ENCODE data around the gene CLSTN2.

The CLSTN2 gene

DNA sequence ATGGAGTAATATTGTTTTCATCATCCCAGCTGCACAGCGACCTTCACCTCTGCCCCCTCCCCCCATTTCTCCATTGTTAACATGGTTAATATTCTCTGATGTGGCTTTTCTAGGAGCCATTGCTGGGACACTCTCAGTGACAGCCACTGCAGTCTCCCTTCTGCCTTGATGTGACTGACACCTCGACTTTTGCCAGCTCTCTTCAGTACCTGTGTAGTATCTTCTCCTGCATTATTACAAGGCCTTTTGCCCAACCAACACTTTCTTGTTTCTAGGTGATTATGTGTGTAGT lies 179.8 kb downstream of the CLSTN2 start:
- TF ChIP-seq, protein P1, sequence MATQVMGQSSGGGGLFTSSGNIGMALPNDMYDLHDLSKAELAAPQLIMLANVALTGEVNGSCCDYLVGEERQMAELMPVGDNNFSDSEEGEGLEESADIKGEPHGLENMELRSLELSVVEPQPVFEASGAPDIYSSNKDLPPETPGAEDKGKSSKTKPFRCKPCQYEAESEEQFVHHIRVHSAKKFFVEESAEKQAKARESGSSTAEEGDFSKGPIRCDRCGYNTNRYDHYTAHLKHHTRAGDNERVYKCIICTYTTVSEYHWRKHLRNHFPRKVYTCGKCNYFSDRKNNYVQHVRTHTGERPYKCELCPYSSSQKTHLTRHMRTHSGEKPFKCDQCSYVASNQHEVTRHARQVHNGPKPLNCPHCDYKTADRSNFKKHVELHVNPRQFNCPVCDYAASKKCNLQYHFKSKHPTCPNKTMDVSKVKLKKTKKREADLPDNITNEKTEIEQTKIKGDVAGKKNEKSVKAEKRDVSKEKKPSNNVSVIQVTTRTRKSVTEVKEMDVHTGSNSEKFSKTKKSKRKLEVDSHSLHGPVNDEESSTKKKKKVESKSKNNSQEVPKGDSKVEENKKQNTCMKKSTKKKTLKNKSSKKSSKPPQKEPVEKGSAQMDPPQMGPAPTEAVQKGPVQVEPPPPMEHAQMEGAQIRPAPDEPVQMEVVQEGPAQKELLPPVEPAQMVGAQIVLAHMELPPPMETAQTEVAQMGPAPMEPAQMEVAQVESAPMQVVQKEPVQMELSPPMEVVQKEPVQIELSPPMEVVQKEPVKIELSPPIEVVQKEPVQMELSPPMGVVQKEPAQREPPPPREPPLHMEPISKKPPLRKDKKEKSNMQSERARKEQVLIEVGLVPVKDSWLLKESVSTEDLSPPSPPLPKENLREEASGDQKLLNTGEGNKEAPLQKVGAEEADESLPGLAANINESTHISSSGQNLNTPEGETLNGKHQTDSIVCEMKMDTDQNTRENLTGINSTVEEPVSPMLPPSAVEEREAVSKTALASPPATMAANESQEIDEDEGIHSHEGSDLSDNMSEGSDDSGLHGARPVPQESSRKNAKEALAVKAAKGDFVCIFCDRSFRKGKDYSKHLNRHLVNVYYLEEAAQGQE (IDR thresholded peaks at IDR 0.05; ENCODE audit: insufficient read depth in 1 of 2, low read depth in 2 of 2, low read length in 2 of 2): no peak
- TF ChIP-seq TAF1 (IDR thresholded peaks at IDR 0.05; ENCODE audit: borderline replicate concordance, insufficient read depth, low read length): no peak
- no peak for TF ChIP-seq FOXP2 (optimal IDR thresholded peaks at IDR 0.05; ENCODE audit: borderline replicate concordance, extremely low read depth, extremely low read length, insufficient read depth)
- TF ChIP-seq SIN3A (IDR thresholded peaks at IDR 0.05; ENCODE audit: borderline replicate concordance, insufficient read depth, low read length): no peak
- no peak for TF ChIP-seq POLR2AphosphoS5 (IDR thresholded peaks at IDR 0.05; ENCODE audit: low read depth, low read length)

DNA sequence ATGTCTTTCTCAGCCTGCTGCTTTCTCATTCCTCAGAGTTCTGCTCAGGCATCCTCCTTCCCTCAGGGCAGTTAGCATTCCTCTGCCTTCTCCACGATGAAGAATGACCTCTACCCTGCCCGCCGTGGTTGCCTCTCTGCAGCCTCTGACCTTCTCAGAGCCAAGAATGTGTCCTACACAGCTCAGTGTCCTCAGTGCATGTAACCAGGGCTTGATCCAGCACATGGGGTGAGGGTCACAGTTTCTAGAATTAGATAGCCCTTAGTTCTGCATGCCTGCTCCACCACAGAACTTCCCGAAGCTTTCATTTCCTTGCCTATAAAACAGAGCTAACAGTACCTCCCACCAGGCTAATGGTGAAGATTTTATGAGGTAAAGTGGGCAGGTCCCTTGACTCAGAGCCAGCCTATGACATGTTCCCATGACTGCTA lies 182.1 kb downstream of the CLSTN2 start:
- TF ChIP-seq, protein P1 (IDR thresholded peaks at IDR 0.05; ENCODE audit: insufficient read depth in 1 of 2, low read depth in 2 of 2, low read length in 2 of 2): no peak
- TF ChIP-seq POLR2AphosphoS5 (IDR thresholded peaks at IDR 0.05; ENCODE audit: low read depth, low read length) (no peak), FOXP2 (optimal IDR thresholded peaks at IDR 0.05; ENCODE audit: borderline replicate concordance, extremely low read depth, extremely low read length, insufficient read depth) (no peak)

DNA sequence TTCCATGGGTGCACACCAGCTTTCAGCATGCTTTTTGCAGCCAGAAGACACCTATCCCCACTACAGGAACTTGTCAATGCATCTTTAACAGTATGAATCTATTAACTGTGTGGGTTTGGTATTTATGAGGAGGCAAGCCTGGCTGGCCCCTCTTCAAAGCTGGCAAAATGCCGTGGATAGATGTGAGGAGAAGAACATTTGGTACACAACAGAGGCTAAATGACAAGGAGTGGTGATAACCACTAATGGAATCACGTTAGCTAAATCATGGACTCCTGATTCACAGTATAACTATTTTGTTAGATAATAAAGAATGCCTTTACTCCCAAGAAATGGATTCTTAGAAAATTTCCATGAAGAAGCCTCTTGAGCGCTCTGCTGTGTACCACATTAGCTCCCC lies 187.2 kb downstream of the CLSTN2 start:
- no peak for TF ChIP-seq FOXP2 (optimal IDR thresholded peaks at IDR 0.05; ENCODE audit: borderline replicate concordance, extremely low read depth, extremely low read length, insufficient read depth)
- no peak for TF ChIP-seq SIN3A (IDR thresholded peaks at IDR 0.05; ENCODE audit: borderline replicate concordance, insufficient read depth, low read length)
- TF ChIP-seq TAF1 (IDR thresholded peaks at IDR 0.05; ENCODE audit: borderline replicate concordance, insufficient read depth, low read length): no peak
- TF ChIP-seq, protein P1 (IDR thresholded peaks at IDR 0.05; ENCODE audit: insufficient read depth in 1 of 2, low read depth in 2 of 2, low read length in 2 of 2): no peak
- no peak for TF ChIP-seq POLR2AphosphoS5 (IDR thresholded peaks at IDR 0.05; ENCODE audit: low read depth, low read length)

DNA sequence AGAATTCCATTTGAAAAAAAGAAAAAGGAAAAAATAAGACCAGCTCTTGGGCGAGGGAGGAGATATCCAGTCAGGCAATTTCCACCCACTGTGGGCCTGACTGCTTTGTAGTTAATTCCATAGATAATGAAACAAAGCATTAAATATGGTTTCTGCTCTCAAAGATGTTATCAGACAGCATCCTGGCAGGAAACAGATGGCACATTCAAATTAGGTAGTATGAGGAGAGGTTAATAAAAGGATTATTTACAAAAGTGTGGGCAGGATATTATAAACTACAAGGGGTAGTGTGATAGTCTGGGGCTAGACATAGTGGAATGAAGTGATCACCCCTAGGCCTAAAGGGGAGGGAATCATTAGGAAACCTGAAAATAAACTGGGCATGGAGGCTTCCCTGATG lies 193.2 kb downstream of the CLSTN2 start:
- TF ChIP-seq TAF1 (IDR thresholded peaks at IDR 0.05; ENCODE audit: borderline replicate concordance, insufficient read depth, low read length) (no peak), FOXP2 (optimal IDR thresholded peaks at IDR 0.05; ENCODE audit: borderline replicate concordance, extremely low read depth, extremely low read length, insufficient read depth) (no peak), SIN3A (IDR thresholded peaks at IDR 0.05; ENCODE audit: borderline replicate concordance, insufficient read depth, low read length) (no peak)

DNA sequence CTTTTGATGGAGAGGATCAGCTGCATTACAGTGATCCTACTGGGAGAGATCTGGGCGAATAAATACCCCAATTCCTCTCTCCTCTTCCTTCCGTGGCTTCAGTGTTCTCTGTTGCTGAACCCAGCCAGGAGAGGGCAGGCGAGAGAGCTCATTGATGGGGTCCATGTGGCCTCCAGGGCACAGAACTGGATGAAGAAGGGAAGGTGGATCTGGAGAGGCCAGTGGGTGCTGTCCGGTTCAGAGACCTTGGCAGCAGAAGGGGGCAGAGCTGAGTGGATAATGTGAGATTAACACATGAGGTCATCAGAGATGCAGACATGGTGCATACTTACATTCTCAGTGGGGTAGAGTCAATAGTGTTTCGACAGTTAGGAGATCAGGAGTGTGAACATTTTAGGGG lies 193.6 kb downstream of the CLSTN2 start:
- TF ChIP-seq, protein P1 (IDR thresholded peaks at IDR 0.05; ENCODE audit: insufficient read depth in 1 of 2, low read depth in 2 of 2, low read length in 2 of 2): no peak
- no peak for TF ChIP-seq FOXP2 (optimal IDR thresholded peaks at IDR 0.05; ENCODE audit: borderline replicate concordance, extremely low read depth, extremely low read length, insufficient read depth)
